ENCODE results near the gene TCHP. TPM values are rescaled to one million over a fixed set of nuclear protein-coding genes. Genes with fewer than 3 reads are reported as not detected.
"Not testable (repeated sequence)": the region's sequence is repeated elsewhere in the genome, so short reads cannot be mapped to it uniquely, and the experiment has no call there.

TCHP gene
- total RNA-seq, 1 donor from 2014 or later = 4.2 TPM

GRCh38 chr12:109894939-109895338 is 5.1 kb upstream of the TCHP start:
- H3K4me1 ChIP-seq = peaks cover 0 to 2% of the 10 kb centered on the region in 2 donors
- intact Hi-C loops (cut with DNase I) = no loop called here
- no peak overlapping the region for H3K27ac ChIP-seq
- H3K4me3 ChIP-seq = no peak overlapping the region
- H3K36me3 ChIP-seq = no peaks in the 10 kb centered on the region
- H3K9me3 ChIP-seq = no peaks in the 10 kb centered on the region
- no peak for TF ChIP-seq CTCF (IDR thresholded peaks at IDR 0.05)
- no peak for DNase-seq (ENCODE audit: low spot score in 2 of 2)
- H3K27me3 ChIP-seq = no peaks in the 10 kb centered on the region

- peaks cover 0 to 6% of the 10 kb centered on the region in 2 donors for H3K4me1 ChIP-seq
- TF ChIP-seq CTCF (IDR thresholded peaks at IDR 0.05) = no peak
- no peaks in the 10 kb centered on the region for H3K36me3 ChIP-seq
- no peak for DNase-seq (ENCODE audit: low spot score in 2 of 2)
- no peaks in the 10 kb centered on the region for H3K27me3 ChIP-seq
- H3K9me3 ChIP-seq = no peaks in the 10 kb centered on the region
- no peak overlapping the region for H3K4me3 ChIP-seq
- no peak overlapping the region for H3K27ac ChIP-seq
- intact Hi-C loops (cut with DNase I) = no loop called here
These were observed 3.9 kb upstream of the TCHP start for GRCh38 chr12:109896188-109896587.

- TF ChIP-seq CTCF (IDR thresholded peaks at IDR 0.05) = no peak
- no peaks in the 10 kb centered on the region for H3K36me3 ChIP-seq
- H3K9me3 ChIP-seq = no peaks in the 10 kb centered on the region
- intact Hi-C loops (cut with DNase I) = no loop called here
- DNase-seq (ENCODE audit: low spot score in 2 of 2) = no peak
- no peak overlapping the region for H3K27ac ChIP-seq
- H3K4me1 ChIP-seq = peaks cover 0 to 8% of the 10 kb centered on the region in 2 donors
- H3K27me3 ChIP-seq = no peaks in the 10 kb centered on the region
- no peak overlapping the region for H3K4me3 ChIP-seq
These were observed 3.0 kb upstream of the TCHP start for GRCh38 chr12:109897029-109897428.

- peak overlapping the region; percentile 79 to 97 for H3K4me3 ChIP-seq
- peak overlapping the region; percentile 69 to 71 for H3K27ac ChIP-seq
- peaks cover 12 to 13% of the 10 kb centered on the region in 2 donors for H3K36me3 ChIP-seq
- H3K27me3 ChIP-seq; H3K4me1 ChIP-seq; H3K9me3 ChIP-seq; intact Hi-C loops (cut with DNase I); DNase-seq (ENCODE audit: low spot score in 2 of 2): not testable (repeated sequence)
These were observed 729 bp upstream of the TCHP start for GRCh38 chr12:109899345-109899744.

GRCh38 chr12:109900752-109901580 is 892 bp downstream of the TCHP start:
- no peak for DNase-seq (ENCODE audit: low spot score in 2 of 2)
- peaks cover 26 to 29% of the 10 kb centered on the region in 2 donors for H3K36me3 ChIP-seq
- peaks cover 0 to 8% of the 10 kb centered on the region in 2 donors for H3K4me1 ChIP-seq
- intact Hi-C loops (cut with DNase I) = loop anchor here (5.0 kb wide), 1 partner anchor 96 kb away; the partner anchor contains the start of genes ANKRD13A and GIT2
- no peak for TF ChIP-seq CTCF (IDR thresholded peaks at IDR 0.05)
- H3K27ac ChIP-seq = peak overlapping the region; percentile 69 to 71
- no peaks in the 10 kb centered on the region for H3K9me3 ChIP-seq
- H3K27me3 ChIP-seq = no peaks in the 10 kb centered on the region
- peak overlapping the region; percentile 79 to 97 for H3K4me3 ChIP-seq

GRCh38 chr12:109902891-109903418 is 2.9 kb downstream of the TCHP start:
- TF ChIP-seq CTCF (IDR thresholded peaks at IDR 0.05) = no peak
- no peaks in the 10 kb centered on the region for H3K9me3 ChIP-seq
- intact Hi-C loops (cut with DNase I) = loop anchor here (5.0 kb wide), 1 partner anchor 94 kb away; the partner anchor contains the start of genes ANKRD13A and GIT2
- H3K4me3 ChIP-seq = no peak overlapping the region
- H3K27me3 ChIP-seq = no peaks in the 10 kb centered on the region
- H3K27ac ChIP-seq = no peak overlapping the region
- DNase-seq (ENCODE audit: low spot score in 2 of 2) = no peak
- peaks cover 45 to 47% of the 10 kb centered on the region in 2 donors for H3K36me3 ChIP-seq
- H3K4me1 ChIP-seq = peaks cover 0 to 8% of the 10 kb centered on the region in 2 donors

All from ascending aorta (tissue), 2 donors.